K562 (cell line): ENCODE measurements around the gene RNF121. TPM values are rescaled to one million over a fixed set of nuclear protein-coding genes. Genes with fewer than 3 reads are reported as not detected.

Experiments used
- RAD21 ChIP-seq, 2 experiments: fragments of 250-450 bp in 1 of 2; fragments of 450-650 bp in 1 of 2; sonication (Bioruptor Pico) in 1 of 2; formaldehyde crosslinking in 1 of 2; IDR thresholded peaks in 1 of 2; conservative IDR thresholded peaks in 1 of 2; 2 replicates each; pipeline versions ENCODE4 v1.4.0 to v1.8.0; 2020 to 2022; ENCODE audit warnings: mild to moderate bottlenecking in 2 of 2, moderate library complexity in 1 of 2
- REST ChIP-seq, 2 experiments: fragments of 450-650 bp; formaldehyde crosslinking in 1 of 2; IDR thresholded peaks; 2 replicates each; pipeline versions ENCODE4 v1.4.0 to v1.6.1; 2014 to 2020; ENCODE audit warnings: mild to moderate bottlenecking in 2 of 2, borderline replicate concordance in 1 of 2, low read depth in 1 of 2
- polyA plus RNA-seq, 8 experiments: library from polyadenylated mRNA; depleted of rRNA in 4 of 8; stranded (reverse) in 5 of 8; unstranded in 3 of 8; fragments of >200 nt; fragmentation: Nextera tagmentation in 2 of 8; fragmentation: Illumina TruSeq in 1 of 8; extraction: Ambion mirVana in 2 of 8; extraction: Trizol in 1 of 8; gene quantifications; 2 replicates each; pipeline versions ENCODE4 v1.2.1 to v1.2.3, GENCODE V29; 2011 to 2014; ENCODE audit warnings: inconsistent platforms in 1 of 8, missing spikeins in 1 of 8
- total RNA-seq, 7 experiments: library from RNA; depleted of rRNA in 6 of 7; stranded (reverse); fragments of >200 nt in 6 of 7; fragmentation: Illumina TruSeq in 2 of 7; extraction: Trizol in 2 of 7; gene quantifications; 2 replicates each; pipeline versions ENCODE4 v1.2.1 to v1.2.3, GENCODE V29; 2011 to 2021; ENCODE audit warnings: low replicate concordance in 1 of 7

The RNF121 gene
- total and polyA plus RNA-seq, 9 of the 15 experiments (the other 6 are each of a cell fraction or from before 2014, with no cell fraction given) = 8.0 to 63.4 (median 20.5) TPM

- TF ChIP-seq REST (IDR thresholded peaks at IDR 0.05; ENCODE audit: borderline replicate concordance) (peak; percentile 36; the same call in 1 of the 2 replicates), REST (CRISPR knock-in tag; IDR thresholded peaks at IDR 0.05; ENCODE audit: low read depth) (no peak), RAD21 (CRISPR knock-in tag; conservative IDR thresholded peaks at IDR 0.05 in 1 of 2, IDR thresholded peaks at IDR 0.05 in 1 of 2) (peak; percentile 50 to 76; a peak in 3 of 4 replicates)
Measured at GRCh38 chr11:71977743-71978418, 49.0 kb downstream of the RNF121 start (continued).
